ENCODE data around the gene DNAJB2.
"Not testable (repeated sequence)": the region's sequence is repeated elsewhere in the genome, so short reads cannot be mapped to it uniquely, and the experiment has no call there.

The DNAJB2 gene

DNA sequence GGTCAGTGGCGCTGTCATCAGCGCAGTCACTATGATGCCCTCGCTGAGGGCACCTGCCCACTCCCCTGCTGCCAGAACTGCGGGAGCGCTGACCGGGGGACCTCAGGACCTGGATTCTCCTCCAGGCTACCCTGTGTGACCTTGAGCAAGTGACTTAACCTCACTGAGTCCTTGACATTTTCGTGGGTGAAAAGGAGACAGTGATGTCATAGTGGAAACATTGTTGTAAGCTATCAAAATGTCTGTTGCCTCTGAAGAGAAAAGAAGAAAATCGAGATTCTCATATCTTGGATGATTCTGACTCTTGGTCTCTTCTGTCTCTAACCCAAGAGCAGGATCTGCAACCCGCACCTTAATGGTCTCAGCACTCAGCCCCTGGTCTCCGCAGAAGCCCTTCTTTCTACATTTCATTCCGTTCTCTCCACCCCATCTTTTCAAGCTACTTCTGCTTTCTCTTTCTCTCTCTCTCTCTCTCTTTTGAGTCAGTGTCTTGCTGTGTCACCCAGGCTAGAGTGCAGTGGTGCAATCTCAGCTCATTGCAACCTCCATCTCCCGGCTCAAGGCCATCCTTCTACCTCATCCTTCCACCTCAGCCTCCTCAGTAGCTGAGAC, 24.5 kb upstream of the DNAJB2 start:
- in situ Hi-C loops (cut with MboI; ENCODE audit: low sequenced_read_pairs): no loop called here

DNA sequence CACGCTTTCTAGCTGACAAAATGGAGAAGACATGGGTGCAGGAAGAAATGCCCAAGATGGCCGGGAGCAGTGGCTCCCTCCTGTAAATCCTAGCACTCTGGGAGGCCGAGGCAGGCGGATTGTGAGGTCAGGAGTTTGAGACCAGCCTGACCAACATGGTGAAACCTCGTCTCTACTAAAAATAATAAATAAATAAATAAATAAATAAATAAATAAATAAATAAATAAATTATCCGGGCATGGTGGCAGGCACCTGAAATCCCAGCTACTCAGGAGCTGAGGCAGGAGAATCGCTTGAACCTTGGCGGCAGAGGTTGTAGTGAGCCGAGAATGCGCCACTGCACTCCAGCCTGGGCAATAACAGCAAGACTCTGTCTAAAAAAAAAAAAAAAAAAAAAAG, 20.2 kb upstream of the DNAJB2 start:
- in situ Hi-C loops (cut with MboI; ENCODE audit: low sequenced_read_pairs): not testable (repeated sequence)

DNA sequence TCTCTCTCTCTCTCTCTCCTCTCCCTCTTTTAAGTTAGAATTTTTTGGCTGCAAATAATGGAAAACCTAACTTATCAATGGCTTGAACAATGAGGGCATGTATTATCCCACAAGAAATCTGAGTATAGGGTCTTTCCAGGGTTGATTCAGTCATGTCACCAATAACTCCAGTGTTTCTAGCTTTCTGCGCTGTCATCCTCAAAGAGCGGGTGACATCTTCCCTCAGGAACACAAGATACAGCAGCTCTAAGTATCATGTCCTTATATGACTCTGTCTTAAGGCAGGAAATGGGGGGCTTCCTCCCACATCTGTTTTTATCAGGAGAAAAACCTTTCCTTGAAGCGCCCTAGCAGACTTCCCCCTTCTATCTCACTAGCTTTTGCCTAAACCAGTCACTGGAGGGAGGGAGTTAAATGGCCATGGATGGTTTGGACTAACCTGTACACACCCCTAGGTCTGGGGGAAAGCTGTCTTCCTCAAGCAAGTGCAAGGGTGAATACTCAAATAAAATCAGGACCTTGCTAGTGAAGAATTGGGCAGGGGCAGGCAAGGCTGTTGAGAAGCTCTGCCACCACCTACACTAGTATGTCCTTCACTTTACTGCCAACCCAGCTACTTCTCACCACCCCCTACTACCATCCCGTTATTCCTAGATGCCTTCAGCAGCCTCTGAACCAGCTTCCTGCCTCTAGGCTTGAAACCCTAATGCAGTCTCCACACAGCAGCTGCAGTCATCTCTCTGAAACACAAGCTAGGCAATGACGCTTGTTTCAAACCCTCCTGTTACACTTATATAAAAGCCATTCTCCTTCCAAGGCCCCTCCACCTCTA, 17.9 kb upstream of the DNAJB2 start:
- in situ Hi-C loops (cut with MboI; ENCODE audit: low sequenced_read_pairs): no loop called here

DNA sequence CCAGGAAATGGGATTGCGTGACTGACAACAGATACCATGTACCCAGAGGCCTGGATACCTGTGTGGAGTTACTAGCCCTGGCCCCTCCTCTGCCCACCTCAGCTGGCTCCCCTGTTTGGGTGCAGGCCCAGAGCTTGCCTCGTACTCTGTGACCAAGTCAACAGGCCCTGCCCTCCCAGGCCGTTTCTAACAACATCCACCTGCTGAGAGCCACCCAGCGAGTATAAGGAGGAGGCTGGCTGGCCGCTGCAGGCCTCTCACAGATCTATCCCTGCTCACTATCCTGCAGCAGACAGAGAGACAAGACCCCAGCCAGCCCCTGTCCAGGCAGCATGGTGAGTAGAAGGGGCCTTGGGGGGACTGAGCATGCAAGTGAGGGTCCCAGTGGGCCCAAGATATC, 12.9 kb upstream of the DNAJB2 start:
- in situ Hi-C loops (cut with MboI; ENCODE audit: low sequenced_read_pairs): no loop called here

DNA sequence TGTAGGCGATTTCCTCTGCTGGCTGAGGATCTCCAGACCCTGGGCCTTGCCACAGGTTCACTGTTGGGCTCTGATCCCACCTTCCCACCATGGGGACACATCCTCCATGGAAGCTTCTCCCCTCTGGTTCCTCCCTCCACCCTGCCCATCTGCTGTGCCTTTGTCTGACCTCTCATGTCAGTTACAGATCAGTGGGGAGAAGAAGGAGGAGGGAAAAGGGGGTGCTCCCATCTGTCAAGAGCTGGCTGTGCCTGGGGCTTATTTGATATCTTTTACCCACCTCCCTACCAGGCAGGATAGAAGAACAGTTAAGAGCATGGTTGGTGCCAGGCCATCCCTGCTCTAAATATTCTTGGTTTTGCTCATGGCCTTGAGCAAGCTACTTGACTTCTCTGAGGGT, 12.3 kb upstream of the DNAJB2 start:
- in situ Hi-C loops (cut with MboI; ENCODE audit: low sequenced_read_pairs): no loop called here

DNA sequence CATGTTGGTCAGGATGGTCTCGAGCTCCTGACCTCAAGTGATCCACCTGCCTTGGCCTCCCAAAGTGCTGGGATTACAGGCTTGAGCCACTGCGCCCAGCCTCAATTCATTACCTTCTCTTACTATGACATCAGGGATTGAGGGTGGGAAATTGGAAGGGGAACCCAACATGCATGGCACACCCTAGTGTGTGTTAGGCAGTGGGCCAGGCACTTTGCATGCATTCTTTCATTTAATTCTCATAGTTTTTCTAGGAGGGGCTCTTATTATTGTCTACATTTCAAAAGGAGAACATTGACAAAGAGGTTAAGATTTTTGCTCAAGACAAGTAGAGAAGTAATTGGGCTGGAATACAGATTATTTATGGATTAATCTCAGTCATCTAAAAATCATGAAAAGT, 10.9 kb upstream of the DNAJB2 start:
- in situ Hi-C loops (cut with MboI; ENCODE audit: low sequenced_read_pairs): no loop called here

DNA sequence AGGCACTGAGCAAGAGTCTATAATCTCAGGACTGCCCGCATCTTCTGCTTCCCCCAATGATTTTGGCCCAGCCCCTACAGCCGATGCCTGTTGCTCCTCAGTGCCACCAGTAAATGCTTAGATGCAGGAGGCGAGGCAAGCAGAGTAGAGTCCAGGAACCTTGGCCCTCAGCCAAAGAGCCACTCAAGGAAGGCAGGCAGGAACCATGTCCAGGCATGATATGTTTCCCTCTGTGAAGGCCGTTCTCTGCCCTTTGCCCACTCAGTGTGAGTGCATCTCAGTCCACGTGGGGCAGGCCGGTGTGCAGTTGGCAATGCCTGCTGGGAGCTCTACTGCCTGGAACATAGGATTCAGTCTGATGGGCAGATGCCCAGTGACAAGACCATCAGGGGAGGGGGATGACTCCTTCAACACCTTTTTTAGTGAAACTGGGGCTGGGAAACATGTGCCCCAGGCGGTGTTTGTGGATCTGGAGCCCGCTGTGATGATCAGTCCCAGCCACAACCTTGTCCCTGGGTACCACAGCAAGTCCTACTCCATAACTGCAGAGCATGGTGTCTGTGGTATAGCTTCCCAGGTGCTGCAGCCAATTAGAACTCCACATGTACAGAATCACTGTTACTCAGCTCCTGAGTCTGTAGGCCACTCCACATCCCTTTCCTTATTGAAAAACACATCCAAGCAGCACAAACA, 9.7 kb upstream of the DNAJB2 start:
- in situ Hi-C loops (cut with MboI; ENCODE audit: low sequenced_read_pairs): no loop called here

DNA sequence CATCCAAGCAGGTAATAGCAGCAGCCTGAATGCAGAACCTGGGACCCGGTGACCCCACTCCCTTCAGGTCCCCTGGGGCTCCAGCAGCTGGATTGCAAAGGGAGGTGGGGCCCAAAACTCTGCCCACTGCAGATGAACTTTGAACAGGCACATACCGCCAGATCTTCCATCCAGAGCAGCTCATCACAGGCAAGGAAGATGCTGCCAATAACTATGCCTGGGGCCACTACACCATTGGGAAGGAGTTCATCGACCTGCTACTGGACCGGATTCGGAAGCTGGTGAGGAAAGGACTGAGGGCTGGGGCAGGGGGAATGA, 9.2 kb upstream of the DNAJB2 start:
- in situ Hi-C loops (cut with MboI; ENCODE audit: low sequenced_read_pairs): no loop called here

DNA sequence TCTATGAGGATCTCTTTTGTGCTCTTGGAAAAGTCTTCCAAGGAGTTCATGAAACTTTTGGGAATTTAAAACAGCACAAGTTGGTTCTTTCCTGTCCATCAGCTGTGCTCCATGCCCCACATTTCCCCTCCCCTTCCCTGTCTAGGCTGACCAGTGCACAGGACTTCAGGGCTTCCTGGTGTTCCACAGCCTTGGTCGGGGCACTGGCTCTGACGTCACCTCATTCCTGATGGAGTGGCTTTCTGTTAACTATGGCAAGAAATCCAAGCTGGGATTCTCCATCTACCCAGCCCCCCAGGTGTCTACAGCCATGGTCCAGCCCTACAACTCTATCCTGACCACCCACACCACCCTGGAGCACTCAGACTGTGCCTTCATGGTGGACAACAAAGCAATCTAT, 8.1 kb upstream of the DNAJB2 start:
- in situ Hi-C loops (cut with MboI; ENCODE audit: low sequenced_read_pairs): no loop called here

DNA sequence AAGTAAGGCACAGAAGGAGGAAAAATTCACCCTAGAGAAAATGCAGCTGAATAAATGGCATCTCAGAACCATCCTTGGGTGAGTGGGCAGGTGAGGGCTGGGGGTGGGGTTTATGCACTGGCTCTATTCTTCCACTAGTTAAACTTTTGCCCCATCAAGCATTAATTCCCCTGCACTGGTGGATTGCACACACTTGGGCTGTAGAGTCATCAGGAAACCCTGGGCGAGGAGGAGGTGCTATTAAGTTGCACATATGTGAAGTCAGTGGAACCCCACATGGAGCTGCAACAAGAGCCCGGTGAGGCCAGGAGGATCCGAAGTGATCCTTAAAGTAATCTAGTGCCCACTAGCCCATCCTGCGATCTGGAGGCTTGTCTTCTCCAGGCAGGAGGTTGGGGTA, 6.8 kb upstream of the DNAJB2 start:
- in situ Hi-C loops (cut with MboI; ENCODE audit: low sequenced_read_pairs): no loop called here

DNA sequence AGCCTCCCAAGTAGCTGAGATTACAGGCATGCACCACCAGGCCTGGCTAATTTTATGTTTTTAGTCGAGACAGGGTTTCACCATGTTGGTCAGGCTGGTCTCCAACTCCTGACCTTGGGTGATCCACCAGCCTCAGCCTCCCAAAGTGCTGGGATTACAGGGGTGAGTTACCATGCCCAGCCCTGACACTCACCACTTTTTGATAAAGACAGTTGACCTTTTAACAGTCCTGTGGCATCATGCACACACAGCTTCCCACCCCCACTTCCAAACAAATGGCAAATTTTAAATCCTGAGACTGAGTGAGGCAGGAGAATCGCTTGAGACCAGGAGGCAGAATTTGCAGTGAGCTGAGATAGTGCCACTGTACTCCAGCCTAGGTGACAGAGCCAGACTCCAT, 6.2 kb upstream of the DNAJB2 start:
- in situ Hi-C loops (cut with MboI; ENCODE audit: low sequenced_read_pairs): no loop called here

DNA sequence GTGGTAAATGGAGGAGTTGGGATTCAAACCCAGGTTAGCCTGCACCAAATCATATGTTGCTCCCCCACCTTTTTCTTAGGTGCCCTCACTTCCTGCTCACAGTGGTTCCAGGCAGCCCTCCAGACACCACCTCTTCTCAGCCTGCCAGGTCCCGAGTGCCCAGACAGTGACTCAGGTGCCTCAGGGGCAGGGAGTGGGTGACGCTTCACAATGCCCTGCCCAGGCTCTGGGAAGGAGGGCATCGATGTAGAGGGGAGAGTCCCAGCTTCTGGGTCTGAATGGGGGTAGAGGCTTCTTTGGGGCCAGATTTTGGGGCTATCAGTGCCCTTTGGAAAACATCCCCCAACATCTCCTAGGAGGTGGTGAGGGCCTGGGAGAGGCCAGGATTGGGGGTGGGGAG, 5.2 kb upstream of the DNAJB2 start:
- in situ Hi-C loops (cut with MboI; ENCODE audit: low sequenced_read_pairs): no loop called here

DNA sequence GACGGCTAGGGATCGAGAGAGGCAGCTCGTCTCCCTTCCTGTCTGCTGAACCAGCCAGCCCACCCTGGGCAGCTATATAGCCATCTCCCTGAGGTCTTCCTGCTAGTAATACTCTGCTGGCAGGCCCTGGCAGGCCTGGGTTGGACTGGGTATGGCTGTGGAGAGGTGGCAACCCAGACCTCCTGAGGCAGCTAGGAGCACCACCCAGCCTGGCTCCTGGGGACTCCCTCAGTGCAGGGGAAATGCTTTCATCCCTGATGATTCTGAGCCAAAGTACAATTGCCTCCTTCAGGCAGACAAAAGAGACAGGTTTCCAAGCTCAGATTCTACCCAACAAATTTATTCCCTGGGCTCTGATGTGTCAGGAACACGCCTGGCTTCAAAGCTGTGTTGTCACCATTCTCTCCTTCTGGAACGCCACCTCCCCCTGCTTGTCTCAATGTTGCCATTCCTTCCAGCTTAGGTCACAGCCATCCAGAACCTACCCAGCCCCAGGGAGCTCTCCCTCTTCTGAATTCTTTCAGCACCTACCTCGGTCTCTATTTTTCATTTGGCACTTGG, 4.7 kb upstream of the DNAJB2 start:
- in situ Hi-C loops (cut with MboI; ENCODE audit: low sequenced_read_pairs): no loop called here

DNA sequence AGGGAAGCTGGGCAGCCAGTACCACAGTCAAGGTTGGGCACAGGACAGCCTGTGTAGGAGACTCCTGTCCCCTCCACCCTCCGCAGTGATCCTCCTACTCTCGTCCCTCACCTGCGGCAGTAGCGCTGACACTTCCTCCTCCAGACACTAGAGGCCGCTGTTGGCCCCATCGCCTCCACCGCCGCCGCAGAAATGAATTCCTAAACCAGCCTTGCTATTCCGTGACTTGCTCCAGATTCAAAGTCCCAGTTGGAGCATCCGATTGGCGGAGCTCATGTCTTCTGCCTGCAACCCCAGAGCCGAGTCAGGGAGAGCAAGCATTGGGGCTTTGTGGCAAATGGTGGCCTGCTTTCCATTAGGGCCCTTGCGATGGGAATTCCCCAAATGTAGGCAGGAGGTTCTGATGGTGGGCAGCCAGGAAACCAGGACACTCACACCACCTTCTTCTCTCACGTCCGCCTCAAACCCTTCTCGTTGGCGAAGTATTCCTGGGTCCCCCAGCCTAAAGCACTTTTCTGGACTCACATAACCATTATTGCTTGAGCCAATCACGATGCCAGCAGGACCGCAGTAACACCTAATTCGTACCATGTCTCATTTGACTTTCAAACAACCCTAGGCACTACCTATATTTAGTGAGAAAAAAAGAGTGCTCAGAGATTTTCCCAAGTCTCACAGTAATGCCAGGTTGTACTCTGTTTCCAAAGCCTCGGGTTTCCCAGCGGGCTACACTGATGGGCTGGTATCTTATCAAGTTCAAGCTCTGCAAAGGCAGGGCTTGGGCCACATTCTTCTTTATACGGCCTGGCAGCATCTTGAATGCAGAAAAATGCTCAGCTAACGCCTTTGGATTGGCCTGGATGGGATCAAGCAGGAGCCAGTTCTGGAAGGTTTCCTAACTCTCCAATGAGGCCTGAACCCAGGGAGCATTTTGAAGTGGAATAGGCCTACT, 1.2 kb upstream of the DNAJB2 start:
- in situ Hi-C loops (cut with MboI; ENCODE audit: low sequenced_read_pairs): no loop called here

DNA sequence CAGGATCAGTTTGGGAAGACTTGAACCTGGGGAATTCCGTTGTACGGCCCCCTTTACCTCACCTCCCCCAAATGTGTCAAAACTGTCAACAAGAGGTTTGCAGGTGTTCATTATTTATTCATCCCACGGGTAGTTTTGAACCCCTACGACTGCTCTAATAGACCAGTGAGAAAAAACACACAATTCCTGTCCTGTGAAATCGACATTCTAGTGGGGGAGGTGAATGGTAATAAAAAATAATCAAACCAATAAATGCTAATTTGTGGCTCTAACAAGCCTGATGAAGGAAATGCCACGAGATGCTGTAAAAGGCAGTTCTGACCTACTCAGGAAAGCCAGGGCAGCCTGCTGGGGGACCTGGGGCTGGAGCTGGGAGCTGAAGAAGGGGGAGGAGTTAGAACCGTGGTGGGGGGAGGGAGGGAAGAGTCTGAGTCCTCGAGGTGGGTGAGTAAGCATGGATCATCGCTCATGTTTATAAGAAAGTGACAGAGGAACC, 463 bp upstream of the DNAJB2 start:
- in situ Hi-C loops (cut with MboI; ENCODE audit: low sequenced_read_pairs): no loop called here

DNA sequence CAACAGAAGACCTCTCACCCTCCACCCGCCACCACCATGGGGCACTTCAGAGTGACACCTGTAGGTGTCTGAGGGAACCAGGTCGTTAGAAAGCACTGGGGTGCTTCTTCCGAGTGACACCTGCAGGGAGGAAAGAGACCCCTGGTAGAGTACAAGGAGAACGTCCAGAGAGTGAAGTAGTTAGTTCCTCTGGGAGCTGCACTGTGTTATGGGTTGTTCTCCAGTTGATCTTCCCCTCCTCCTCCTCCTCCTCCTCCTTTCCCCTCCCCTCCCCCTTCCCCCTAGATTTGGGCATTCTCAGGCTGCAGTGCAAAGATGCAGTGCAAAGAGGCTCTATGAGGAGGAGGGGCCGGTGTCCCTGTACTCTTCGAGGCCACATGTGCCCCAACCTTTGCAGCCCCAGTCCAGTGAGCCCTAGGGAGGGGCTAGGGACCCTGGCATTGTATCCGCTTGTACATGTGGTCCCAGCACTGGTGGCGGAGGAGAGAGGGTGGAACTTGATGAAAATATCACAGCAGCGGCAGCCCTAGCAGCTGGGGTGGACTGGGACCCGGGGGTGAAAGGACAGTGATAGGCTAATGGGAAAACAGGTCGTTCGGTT, 850 bp downstream of the DNAJB2 start:
- in situ Hi-C loops (cut with MboI; ENCODE audit: low sequenced_read_pairs): no loop called here

DNA sequence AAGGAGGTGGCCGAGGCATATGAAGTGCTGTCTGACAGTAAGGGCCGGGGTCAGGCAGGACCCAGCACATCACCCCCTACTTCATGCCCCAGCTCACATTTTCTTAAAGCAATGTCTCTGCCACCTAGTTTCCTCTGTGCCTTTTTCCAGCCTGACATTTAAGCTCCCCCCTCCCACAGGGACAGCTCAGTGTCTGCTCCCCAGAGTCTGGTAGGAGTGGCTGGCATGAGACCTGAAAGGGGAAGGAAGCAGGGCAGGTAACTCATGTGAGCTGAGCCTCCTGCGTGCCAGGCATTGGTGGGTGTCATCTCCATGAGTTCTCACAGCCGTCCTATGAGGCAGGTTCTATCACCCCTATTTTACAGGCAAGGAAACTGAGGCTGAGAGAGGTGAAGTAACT, 1.5 kb downstream of the DNAJB2 start:
- in situ Hi-C loops (cut with MboI; ENCODE audit: low sequenced_read_pairs): no loop called here

DNA sequence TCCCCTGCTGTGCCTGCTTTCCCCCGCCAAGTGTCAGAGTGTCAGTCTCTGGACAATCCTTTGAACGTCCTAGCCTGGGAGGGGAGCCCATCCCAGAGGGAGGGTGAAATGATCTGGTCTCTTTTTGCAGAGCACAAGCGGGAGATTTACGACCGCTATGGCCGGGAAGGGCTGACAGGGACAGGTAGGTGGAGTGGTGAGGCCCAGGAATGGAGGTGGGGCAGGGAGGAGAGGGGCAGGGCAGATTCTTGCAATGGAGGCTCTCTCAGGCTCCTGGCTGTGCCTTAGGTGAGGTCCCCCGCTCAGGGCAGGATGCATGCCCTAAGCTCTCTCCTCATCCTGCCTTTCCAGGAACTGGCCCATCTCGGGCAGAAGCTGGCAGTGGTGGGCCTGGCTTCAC, 2.4 kb downstream of the DNAJB2 start:
- in situ Hi-C loops (cut with MboI; ENCODE audit: low sequenced_read_pairs): no loop called here

DNA sequence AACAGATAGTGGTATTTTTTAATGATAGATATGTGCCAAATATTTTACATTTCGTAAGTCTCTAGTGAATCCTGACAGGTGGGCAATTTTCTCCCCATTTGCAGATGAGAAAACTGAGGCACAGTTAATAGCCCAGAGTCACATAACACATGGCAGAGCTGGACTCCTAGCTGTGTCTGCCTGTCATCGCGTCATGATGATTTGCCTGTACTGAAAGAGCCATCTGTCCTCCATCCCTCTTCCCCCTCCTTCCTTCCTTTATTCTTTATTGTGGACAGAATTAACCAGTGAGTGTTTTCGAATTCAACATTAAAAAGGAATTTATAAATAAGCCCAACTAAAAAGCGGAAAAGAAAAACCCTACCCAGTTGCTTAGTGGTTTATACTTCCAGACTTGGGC, 3.2 kb downstream of the DNAJB2 start:
- in situ Hi-C loops (cut with MboI; ENCODE audit: low sequenced_read_pairs): no loop called here

DNA sequence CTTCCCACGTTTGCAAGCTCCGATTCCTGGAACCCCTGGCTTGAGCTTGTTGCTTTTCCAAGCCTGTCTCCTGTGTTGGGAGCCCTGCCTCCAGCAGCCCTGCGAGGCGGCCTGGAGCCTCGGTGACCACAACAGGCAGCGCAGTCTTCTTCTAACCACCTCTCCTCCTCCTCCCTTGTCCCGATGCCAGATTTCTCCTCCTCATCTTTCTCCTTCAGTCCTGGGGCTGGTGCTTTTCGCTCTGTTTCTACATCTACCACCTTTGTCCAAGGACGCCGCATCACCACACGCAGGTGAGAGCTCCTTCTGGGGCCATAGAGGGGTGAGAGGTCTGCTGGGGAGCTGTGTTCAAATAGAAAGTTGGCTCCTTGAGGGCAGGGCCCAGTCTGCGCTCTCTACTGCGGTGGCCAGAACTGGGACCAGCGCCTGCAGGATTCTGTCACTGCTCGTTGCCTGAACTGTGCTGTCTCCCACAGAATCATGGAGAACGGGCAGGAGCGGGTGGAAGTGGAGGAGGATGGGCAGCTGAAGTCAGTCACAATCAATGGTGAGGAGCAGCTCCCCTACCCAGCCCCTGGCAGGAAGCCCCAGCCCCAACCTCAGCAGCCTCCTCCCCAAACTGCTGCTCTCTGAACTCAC, 3.9 kb downstream of the DNAJB2 start:
- in situ Hi-C loops (cut with MboI; ENCODE audit: low sequenced_read_pairs): no loop called here
